NT2/D1 (cell line): ENCODE results near the gene OVOL1.

Experiments used
- DNase-seq: peaks from one replicate; pipeline ENCODE4 v3.0.0-alpha.2; 2011; ENCODE audit warnings: low read depth, low spot score
- H3K27me3 ChIP-seq: 2 replicates; pipeline ENCODE4 v1.6.0; 2011; ENCODE audit warnings: mild to moderate bottlenecking; ENCODE audit not compliant: insufficient read length, insufficient read depth
- H3K36me3 ChIP-seq: 2 replicates; pipeline ENCODE4 v1.6.1; 2011; ENCODE audit warnings: mild to moderate bottlenecking, low read length, mixed read lengths; ENCODE audit not compliant: insufficient read depth, insufficient read length
- H3K4me1 ChIP-seq: 2 replicates; pipeline ENCODE4 v1.5.1; 2011; ENCODE audit not compliant: insufficient read depth, insufficient read length
- H3K4me3 ChIP-seq: 2 replicates; pipeline ENCODE4 v1.5.1; 2011; ENCODE audit warnings: low read depth; ENCODE audit not compliant: insufficient read length
- H3K9ac ChIP-seq: 2 replicates; pipeline ENCODE4 v1.6.0; 2011; ENCODE audit warnings: low read depth; ENCODE audit not compliant: insufficient read length
- H3K9me3 ChIP-seq: 2 replicates; pipeline ENCODE4 v1.5.1; 2011; ENCODE audit warnings: mild to moderate bottlenecking, low read length; ENCODE audit not compliant: insufficient read depth
- SUZ12 ChIP-seq: IDR thresholded peaks from 2 replicates; pipeline ENCODE4 v1.6.1; 2011; ENCODE audit not compliant: insufficient read length, insufficient read depth; ENCODE audit errors: extremely low read depth
- YY1 ChIP-seq: IDR thresholded peaks from 2 replicates; pipeline ENCODE4 v1.6.1; 2011; ENCODE audit not compliant: insufficient read length, insufficient read depth
- ZNF274 ChIP-seq: IDR thresholded peaks from 2 replicates; pipeline ENCODE4 v1.6.1; 2011; ENCODE audit warnings: mild to moderate bottlenecking, low read depth, low read length

The OVOL1 gene

DNA sequence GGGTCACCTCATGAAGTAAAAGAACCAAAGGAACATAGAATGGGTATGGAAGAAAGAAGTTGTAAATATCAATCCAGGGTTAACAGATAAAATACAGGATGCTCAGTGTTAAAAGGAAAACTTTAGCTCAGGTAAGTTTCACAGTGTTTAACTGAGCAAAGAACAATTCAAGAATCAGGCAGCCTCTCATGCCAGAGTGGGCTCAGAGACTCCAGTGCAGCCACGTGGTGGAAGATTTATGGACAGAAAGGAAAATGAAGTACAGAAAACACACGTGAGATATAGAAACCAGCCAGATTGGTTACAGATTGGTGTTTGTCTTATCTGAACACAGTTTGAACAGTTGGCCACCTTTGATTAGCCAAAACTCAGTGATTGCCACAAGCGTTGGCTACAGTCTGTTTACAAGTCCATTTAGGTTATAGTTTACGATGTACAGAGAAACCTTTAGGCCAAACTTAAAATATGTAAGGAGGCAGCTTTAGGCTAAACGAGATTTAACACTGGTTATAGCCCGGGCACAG is 15.2 kb upstream of the OVOL1 start:
- Histone ChIP-seq H3K9ac (no peak overlapping the region), H3K4me3 (no peak overlapping the region), H3K27me3 (no peaks in the 10 kb centered on the region), H3K36me3 (peaks cover 12% of the 10 kb centered on the region), H3K9me3 (no peaks in the 10 kb centered on the region; the same call in 1 of the 2 replicates), H3K4me1 (no peaks in the 10 kb centered on the region)
- TF ChIP-seq ZNF274 (no peak), YY1 (no peak), SUZ12 (no peak)
- no peak for DNase-seq

DNA sequence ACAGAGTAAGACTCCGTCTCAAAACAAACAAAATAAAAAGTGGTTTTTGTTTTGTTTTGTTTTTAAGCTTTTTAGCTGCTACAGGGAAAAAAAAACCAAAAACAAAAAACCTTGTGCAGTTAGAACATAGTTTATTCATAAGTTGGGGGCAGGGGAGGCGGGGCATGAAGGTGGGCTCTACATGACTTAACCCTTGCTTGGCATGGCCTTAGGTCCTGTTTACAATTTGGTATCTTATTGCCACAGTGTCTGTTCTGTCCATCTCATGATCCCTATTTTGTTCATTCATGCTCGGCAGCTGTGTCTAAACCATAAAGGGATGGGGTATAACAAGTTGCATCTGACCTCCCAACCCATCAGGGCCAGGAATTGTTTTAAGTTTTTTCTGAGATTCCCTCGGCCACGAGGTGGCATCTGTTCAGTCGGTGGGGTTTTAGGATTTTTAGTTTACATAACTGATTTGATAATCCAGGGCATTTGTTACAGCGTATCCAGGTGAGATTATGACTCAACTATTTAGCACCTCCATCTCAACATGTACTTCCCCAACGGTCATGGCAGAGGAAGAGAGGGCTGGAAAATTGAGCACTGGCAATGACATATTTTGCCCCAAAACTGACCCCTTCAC is 13.0 kb upstream of the OVOL1 start:
- H3K4me3 ChIP-seq: no peak overlapping the region
- H3K4me1 ChIP-seq: no peaks in the 10 kb centered on the region
- H3K9ac ChIP-seq: no peak overlapping the region
- TF ChIP-seq SUZ12: no peak
- TF ChIP-seq YY1: no peak
- no peak for TF ChIP-seq ZNF274
- no peaks in the 10 kb centered on the region for H3K27me3 ChIP-seq
- DNase-seq: no peak
- H3K9me3 ChIP-seq: peaks cover 8% of the 10 kb centered on the region; the same call in 1 of the 2 replicates
- peaks cover 34% of the 10 kb centered on the region for H3K36me3 ChIP-seq

DNA sequence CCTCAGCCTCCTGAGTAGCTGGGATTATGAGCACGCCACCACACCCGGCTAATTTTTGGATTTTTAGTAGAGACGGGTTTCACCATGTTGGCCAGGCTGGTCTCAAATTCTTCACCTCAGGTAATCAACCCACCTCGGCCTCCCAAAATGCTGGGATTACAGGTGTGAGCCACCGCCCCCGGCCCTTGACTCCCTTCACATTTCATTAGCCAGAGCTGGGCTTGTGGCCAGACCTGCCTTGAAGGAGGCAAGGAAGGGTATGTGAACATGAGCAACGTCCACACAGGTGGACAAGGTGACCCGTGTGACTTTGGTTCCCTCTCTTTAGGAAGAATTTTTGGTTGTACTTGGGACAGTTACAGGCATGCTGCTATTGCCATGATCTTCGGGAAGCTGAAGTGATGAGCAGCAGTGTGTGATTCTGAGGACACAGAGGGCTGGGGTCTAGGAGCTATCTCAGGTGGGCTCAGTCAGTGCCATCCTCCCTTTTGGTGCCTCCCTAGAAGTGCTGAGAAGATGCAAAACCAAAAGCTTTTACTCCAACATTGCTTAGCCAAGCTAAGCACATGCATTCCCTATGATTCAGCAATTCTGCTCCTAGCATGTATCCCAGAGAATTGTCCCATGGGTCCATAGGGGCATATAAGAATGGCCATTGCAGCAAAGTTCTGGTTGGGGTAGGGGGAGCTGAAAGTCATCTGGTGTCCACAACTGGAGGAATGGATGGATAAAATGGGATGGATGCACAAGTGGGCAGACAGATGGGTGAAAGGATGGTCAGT is 12.1 kb upstream of the OVOL1 start:
- Histone ChIP-seq H3K9ac (no peak overlapping the region), H3K9me3 (peaks cover 16% of the 10 kb centered on the region; the same call in 1 of the 2 replicates), H3K4me3 (no peak overlapping the region), H3K27me3 (no peaks in the 10 kb centered on the region), H3K36me3 (peaks cover 42% of the 10 kb centered on the region), H3K4me1 (peaks cover 6% of the 10 kb centered on the region)
- no peak for DNase-seq
- TF ChIP-seq SUZ12: no peak
- TF ChIP-seq ZNF274: no peak
- no peak for TF ChIP-seq YY1

DNA sequence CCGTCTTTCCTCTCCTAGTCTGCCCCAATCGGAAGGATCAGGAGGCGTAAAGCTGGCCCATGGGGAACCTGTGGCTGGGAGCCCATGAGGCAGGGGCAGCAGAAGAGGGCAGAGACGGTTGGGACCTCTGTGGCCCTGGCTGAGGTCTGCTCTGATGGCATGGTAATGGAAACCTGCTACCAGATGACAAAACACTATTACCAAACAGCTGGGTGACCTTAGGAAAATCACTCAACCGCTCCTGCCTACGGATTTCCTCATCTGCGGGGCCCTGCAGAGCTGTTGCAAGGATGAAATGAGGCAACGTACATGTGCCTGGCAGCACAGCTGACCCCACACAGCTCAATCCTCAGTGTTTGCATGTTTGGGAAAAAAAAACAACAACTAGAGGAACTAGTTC is 10.7 kb upstream of the OVOL1 start:
- Histone ChIP-seq H3K27me3 (no peaks in the 10 kb centered on the region), H3K4me1 (peaks cover 8% of the 10 kb centered on the region), H3K9me3 (peaks cover 18% of the 10 kb centered on the region; the same call in 1 of the 2 replicates), H3K4me3 (no peak overlapping the region), H3K9ac (no peak overlapping the region), H3K36me3 (peaks cover 43% of the 10 kb centered on the region)
- no peak for DNase-seq
- TF ChIP-seq SUZ12 (no peak), YY1 (no peak), ZNF274 (no peak)

DNA sequence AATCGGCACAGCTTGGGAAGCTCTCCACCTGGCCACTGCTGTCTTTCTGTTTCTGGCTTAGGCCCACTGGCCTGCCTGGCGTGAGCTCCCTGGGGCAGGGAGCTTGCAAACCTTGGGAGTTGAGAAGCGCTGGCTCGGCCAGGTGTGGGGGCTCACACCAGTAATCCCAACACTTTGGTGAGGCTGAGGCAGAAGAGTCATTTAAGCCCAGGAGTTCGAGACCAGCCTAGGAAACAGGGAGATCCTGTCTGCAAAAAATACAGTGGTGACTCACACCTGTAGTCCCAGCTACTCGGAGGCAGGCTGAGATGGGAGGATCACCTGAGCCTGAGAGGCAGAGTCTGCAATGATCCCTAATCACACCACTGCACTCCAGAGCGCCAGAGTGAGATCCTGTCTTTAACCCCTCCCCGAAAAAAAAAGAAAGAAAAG is 10.1 kb upstream of the OVOL1 start:
- H3K4me1 ChIP-seq: peaks cover 10% of the 10 kb centered on the region

DNA sequence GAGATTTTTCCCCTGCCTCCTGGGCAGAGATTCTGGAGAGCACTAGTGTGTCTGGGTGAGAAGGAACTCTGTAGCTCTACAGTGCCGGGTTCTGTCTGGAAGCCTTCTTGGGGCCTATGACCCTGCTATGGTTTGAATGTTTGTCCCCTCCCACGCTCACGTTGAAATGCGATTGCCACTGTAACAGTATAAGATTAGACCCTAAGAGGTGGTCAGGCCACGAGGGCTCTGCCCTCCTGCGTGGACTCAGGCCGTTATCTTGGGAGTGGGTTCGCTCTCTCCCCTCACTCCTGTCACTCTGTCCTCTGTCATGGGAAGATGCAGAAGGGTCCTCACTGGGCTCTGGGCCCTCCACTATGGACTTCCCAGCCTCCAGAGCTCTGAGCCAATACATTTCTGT is 9.6 kb upstream of the OVOL1 start:
- peaks cover 18% of the 10 kb centered on the region; the same call in 1 of the 2 replicates for H3K9me3 ChIP-seq
- TF ChIP-seq YY1 (no peak), ZNF274 (no peak), SUZ12 (no peak)
- DNase-seq: no peak
- peaks cover 10% of the 10 kb centered on the region for H3K4me1 ChIP-seq
- peaks cover 43% of the 10 kb centered on the region for H3K36me3 ChIP-seq
- H3K9ac ChIP-seq: no peak overlapping the region
- H3K27me3 ChIP-seq: peaks cover 7% of the 10 kb centered on the region
- no peak overlapping the region for H3K4me3 ChIP-seq

More for the DNA sequence above, 10.1 kb upstream of the OVOL1 start:
- Histone ChIP-seq H3K9ac (no peak overlapping the region), H3K27me3 (peaks cover 2% of the 10 kb centered on the region), H3K9me3 (peaks cover 18% of the 10 kb centered on the region; the same call in 1 of the 2 replicates), H3K36me3 (peaks cover 43% of the 10 kb centered on the region), H3K4me3 (no peak overlapping the region)
- TF ChIP-seq SUZ12: no peak
- TF ChIP-seq ZNF274: no peak
- no peak for TF ChIP-seq YY1
- no peak for DNase-seq
